ENCODE data around the gene PLEKHB1.

GRCh38 chr11:73645121-73645969 lies 1.0 kb upstream of the PLEKHB1 start:
- TF ChIP-seq CTCF (IDR thresholded peaks at IDR 0.05 in 2 of 3, conservative IDR thresholded peaks at IDR 0.05 in 1 of 3; ENCODE audit: borderline replicate concordance in 1 of 3, insufficient read depth in 1 of 3, low read depth in 2 of 3, low read length in 2 of 3), result no peak
- no peak for TF ChIP-seq CEBPB (IDR thresholded peaks at IDR 0.05; ENCODE audit: low read depth)
- no peak for TF ChIP-seq POLR2A (IDR thresholded peaks at IDR 0.05; ENCODE audit: borderline replicate concordance, extremely low read depth, insufficient read depth, insufficient read length)
- TF ChIP-seq SRF (IDR thresholded peaks at IDR 0.05; ENCODE audit: low read depth), result no peak
- no peak for TF ChIP-seq POLR2AphosphoS5 (IDR thresholded peaks at IDR 0.05; ENCODE audit: low read depth, low read length)
- no peak for TF ChIP-seq EZH2 (IDR thresholded peaks at IDR 0.05)
- no peak for TF ChIP-seq ZNF274 (IDR thresholded peaks at IDR 0.05; ENCODE audit: low read depth, low read length)

All from HCT116 (cell line).